ENCODE results near the gene PAAF1.

The PAAF1 gene

DNA sequence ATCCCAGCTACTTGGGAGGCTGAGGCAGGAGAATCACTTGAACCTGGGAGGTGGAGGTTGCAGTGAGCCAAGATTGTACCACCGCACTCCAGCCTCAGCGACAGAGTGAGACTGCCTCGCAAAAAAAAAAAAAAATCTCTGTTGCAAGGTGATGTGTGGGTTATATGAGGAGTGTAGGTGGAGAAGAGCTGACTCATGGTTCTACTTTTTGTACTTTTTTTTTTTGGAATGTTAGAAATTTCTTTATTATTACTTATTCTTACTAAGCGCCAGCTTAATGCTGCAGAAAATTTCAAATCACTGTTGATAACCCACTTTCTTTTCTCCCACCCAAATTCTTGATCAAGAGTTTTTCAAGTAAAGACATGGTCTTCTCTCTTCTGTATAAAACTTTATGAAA lies 44.4 kb downstream of the PAAF1 start:
- no peaks in the 10 kb centered on the region for H3K27me3 ChIP-seq (ENCODE audit: insufficient read depth, low read length)
- no peaks in the 10 kb centered on the region for H3K9me2 ChIP-seq (ENCODE audit: low read depth, low read length)
- no peak overlapping the region for H3K9ac ChIP-seq (ENCODE audit: low read length)
- H3K9me3 ChIP-seq (ENCODE audit: low read length) = no peaks in the 10 kb centered on the region
- H3K4me3 ChIP-seq (ENCODE audit: low read depth, low read length, poor library complexity, severe bottlenecking) = no peak overlapping the region
- H3K27ac ChIP-seq (ENCODE audit: low read depth, low read length, poor library complexity, severe bottlenecking) = no peak overlapping the region
- H3K36me3 ChIP-seq (ENCODE audit: insufficient read depth, low read length) = peaks cover 22% of the 10 kb centered on the region
- H4K20me1 ChIP-seq (ENCODE audit: insufficient read depth, low read length) = no peaks in the 10 kb centered on the region
- H3K79me2 ChIP-seq (ENCODE audit: insufficient read depth, low read length) = no peaks in the 10 kb centered on the region
- no peak overlapping the region for H3K4me2 ChIP-seq (ENCODE audit: low read length)
- H2AFZ ChIP-seq (ENCODE audit: low read length) = no peak overlapping the region
- H3K4me1 ChIP-seq (ENCODE audit: insufficient read depth, low read length, severe bottlenecking) = no peaks in the 10 kb centered on the region
- no peaks in the 10 kb centered on the region for H3F3A ChIP-seq (ENCODE audit: insufficient read depth, low read length)
- TF ChIP-seq, protein P1, sequence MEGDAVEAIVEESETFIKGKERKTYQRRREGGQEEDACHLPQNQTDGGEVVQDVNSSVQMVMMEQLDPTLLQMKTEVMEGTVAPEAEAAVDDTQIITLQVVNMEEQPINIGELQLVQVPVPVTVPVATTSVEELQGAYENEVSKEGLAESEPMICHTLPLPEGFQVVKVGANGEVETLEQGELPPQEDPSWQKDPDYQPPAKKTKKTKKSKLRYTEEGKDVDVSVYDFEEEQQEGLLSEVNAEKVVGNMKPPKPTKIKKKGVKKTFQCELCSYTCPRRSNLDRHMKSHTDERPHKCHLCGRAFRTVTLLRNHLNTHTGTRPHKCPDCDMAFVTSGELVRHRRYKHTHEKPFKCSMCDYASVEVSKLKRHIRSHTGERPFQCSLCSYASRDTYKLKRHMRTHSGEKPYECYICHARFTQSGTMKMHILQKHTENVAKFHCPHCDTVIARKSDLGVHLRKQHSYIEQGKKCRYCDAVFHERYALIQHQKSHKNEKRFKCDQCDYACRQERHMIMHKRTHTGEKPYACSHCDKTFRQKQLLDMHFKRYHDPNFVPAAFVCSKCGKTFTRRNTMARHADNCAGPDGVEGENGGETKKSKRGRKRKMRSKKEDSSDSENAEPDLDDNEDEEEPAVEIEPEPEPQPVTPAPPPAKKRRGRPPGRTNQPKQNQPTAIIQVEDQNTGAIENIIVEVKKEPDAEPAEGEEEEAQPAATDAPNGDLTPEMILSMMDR (IDR thresholded peaks at IDR 0.05; ENCODE audit: low read length) = no peak
- no peak for TF ChIP-seq EZH2 (IDR thresholded peaks at IDR 0.05; ENCODE audit: borderline replicate concordance, low read length)

DNA sequence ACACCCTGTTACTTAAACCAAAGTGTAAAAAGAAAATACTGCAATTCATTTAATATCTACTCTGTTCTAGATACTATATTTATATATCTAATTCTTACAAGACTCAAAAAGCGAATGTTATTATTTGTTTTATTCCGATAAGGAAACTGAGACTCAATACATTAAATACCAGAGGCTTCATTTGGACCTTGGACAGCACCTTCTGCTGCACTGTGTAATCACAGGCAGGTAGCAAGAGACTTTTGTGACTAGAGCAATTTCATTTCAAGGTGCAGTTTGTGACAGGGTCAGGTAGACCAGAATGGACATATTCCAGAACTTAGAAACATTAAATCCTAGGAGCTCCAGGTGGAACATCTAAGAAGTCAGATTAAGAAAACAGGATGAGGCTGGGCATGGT lies 52.6 kb downstream of the PAAF1 start:
- no peak overlapping the region for H3K4me2 ChIP-seq (ENCODE audit: low read length)
- H3K4me3 ChIP-seq (ENCODE audit: low read depth, low read length, poor library complexity, severe bottlenecking) = no peak overlapping the region
- H3K36me3 ChIP-seq (ENCODE audit: insufficient read depth, low read length) = peaks cover 36% of the 10 kb centered on the region
- no peaks in the 10 kb centered on the region for H3K79me2 ChIP-seq (ENCODE audit: insufficient read depth, low read length)
- H4K20me1 ChIP-seq (ENCODE audit: insufficient read depth, low read length) = no peaks in the 10 kb centered on the region
- no peak overlapping the region for H3K9ac ChIP-seq (ENCODE audit: low read length)
- TF ChIP-seq, protein P1 (IDR thresholded peaks at IDR 0.05; ENCODE audit: low read length) = no peak
- TF ChIP-seq EZH2 (IDR thresholded peaks at IDR 0.05; ENCODE audit: borderline replicate concordance, low read length) = no peak
- no peak overlapping the region for H2AFZ ChIP-seq (ENCODE audit: low read length)
- H3K9me3 ChIP-seq (ENCODE audit: low read length) = no peaks in the 10 kb centered on the region
- no peaks in the 10 kb centered on the region for H3K27me3 ChIP-seq (ENCODE audit: insufficient read depth, low read length)
- no peaks in the 10 kb centered on the region for H3K4me1 ChIP-seq (ENCODE audit: insufficient read depth, low read length, severe bottlenecking)
- no peak overlapping the region for H3K27ac ChIP-seq (ENCODE audit: low read depth, low read length, poor library complexity, severe bottlenecking)
- H3K9me2 ChIP-seq (ENCODE audit: low read depth, low read length) = no peaks in the 10 kb centered on the region
- H3F3A ChIP-seq (ENCODE audit: insufficient read depth, low read length) = no peaks in the 10 kb centered on the region

DNA sequence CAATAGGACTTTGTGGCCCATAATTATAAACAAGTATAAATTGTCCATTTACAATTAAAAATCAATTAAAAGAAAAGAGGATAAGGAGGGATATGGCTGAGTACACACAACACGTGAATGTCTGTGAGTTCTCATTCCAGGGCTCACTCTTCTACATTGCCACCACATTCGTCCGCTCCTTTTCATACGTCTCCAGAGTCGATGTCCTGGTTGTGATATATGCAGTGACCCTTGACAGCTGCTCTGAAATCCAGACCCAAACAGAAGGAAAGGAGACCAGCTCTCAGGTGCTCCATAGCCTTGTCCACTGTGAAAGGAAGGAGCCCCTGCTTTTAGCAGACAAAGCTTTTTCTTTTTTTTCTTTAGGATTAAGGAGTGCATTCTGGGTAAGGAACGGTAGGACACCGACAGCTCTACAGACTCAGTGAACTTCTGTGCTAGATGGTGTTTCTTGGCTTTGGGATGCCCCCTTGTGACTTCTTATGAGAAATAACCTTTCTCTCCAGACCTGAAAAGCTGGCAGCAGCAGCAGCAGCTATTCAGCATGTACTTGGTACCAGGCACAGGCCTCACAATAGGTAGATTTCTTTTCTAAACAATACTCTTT lies 54.3 kb downstream of the PAAF1 start:
- no peak for TF ChIP-seq EZH2 (IDR thresholded peaks at IDR 0.05; ENCODE audit: borderline replicate concordance, low read length)
- TF ChIP-seq, protein P1 (IDR thresholded peaks at IDR 0.05; ENCODE audit: low read length) = peak; percentile 60
- no peaks in the 10 kb centered on the region for H3K27me3 ChIP-seq (ENCODE audit: insufficient read depth, low read length)
- no peaks in the 10 kb centered on the region for H4K20me1 ChIP-seq (ENCODE audit: insufficient read depth, low read length)
- no peak overlapping the region for H3K4me2 ChIP-seq (ENCODE audit: low read length)
- no peaks in the 10 kb centered on the region for H3F3A ChIP-seq (ENCODE audit: insufficient read depth, low read length)
- no peaks in the 10 kb centered on the region for H3K79me2 ChIP-seq (ENCODE audit: insufficient read depth, low read length)
- no peak overlapping the region for H3K9ac ChIP-seq (ENCODE audit: low read length)
- H2AFZ ChIP-seq (ENCODE audit: low read length) = no peak overlapping the region
- peaks cover 32% of the 10 kb centered on the region for H3K36me3 ChIP-seq (ENCODE audit: insufficient read depth, low read length)
- no peaks in the 10 kb centered on the region for H3K4me1 ChIP-seq (ENCODE audit: insufficient read depth, low read length, severe bottlenecking)
- H3K27ac ChIP-seq (ENCODE audit: low read depth, low read length, poor library complexity, severe bottlenecking) = no peak overlapping the region
- H3K9me2 ChIP-seq (ENCODE audit: low read depth, low read length) = no peaks in the 10 kb centered on the region
- no peak overlapping the region for H3K4me3 ChIP-seq (ENCODE audit: low read depth, low read length, poor library complexity, severe bottlenecking)
- no peaks in the 10 kb centered on the region for H3K9me3 ChIP-seq (ENCODE audit: low read length)

Data from OCI-LY1 (cell line).